ENCODE data around the gene MCF2L. TPM values are rescaled to one million over a fixed set of nuclear protein-coding genes. Genes with fewer than 3 reads are reported as not detected.

MCF2L gene
- total RNA-seq, 2 experiments from 2014 or later = 2.8 to 16.4 TPM

GRCh38 chr13:113013878-113014751 lies 45.1 kb downstream of the MCF2L start:
- no peaks in the 10 kb centered on the region for H3K9me2 ChIP-seq (ENCODE audit: insufficient read depth, low read length)
- no peaks in the 10 kb centered on the region for H3K79me2 ChIP-seq (ENCODE audit: insufficient read depth, low read depth, low read length)
- no peak overlapping the region for H2AFZ ChIP-seq (ENCODE audit: low read length)
- H3K4me1 ChIP-seq (ENCODE audit: insufficient read depth, low read length, poor library complexity, severe bottlenecking) = no peaks in the 10 kb centered on the region
- no peaks in the 10 kb centered on the region for H3K36me3 ChIP-seq (ENCODE audit: insufficient read depth, low read length)
- no peak for DNase-seq (ENCODE audit: low spot score)
- no peaks in the 10 kb centered on the region for H4K20me1 ChIP-seq (ENCODE audit: insufficient read depth, low read length)
- H3K4me2 ChIP-seq (ENCODE audit: low read length) = no peak overlapping the region
- no TSS peak for BruUV-seq (replicated peaks)
- no peaks in the 10 kb centered on the region for H3K9me3 ChIP-seq (ENCODE audit: low read length)
- no peak overlapping the region for H3K27ac ChIP-seq (ENCODE audit: low read depth, low read length, poor library complexity, severe bottlenecking)
- CTCF ChIA-PET (ENCODE audit: unreplicated experiment) = no interaction called here
- intact Hi-C loops (cut with micrococcal nuclease; ENCODE audit: unreplicated experiment) = no loop called here
- POLR2A ChIA-PET = no interaction called here
- TF ChIP-seq CTCF (conservative IDR thresholded peaks at IDR 0.05; ENCODE audit: low read length) (no peak), EZH2phosphoT487 (IDR thresholded peaks at IDR 0.05; ENCODE audit: borderline replicate concordance, low read depth, low read length) (no peak)
- H3K4me3 ChIP-seq (ENCODE audit: low read depth, low read length, poor library complexity, severe bottlenecking) = no peak overlapping the region

GRCh38 chr13:113014752-113015745 lies 46.0 kb downstream of the MCF2L start:
- no peak overlapping the region for H2AFZ ChIP-seq (ENCODE audit: low read length)
- H3K4me2 ChIP-seq (ENCODE audit: low read length) = no peak overlapping the region
- no peak overlapping the region for H3K27ac ChIP-seq (ENCODE audit: low read depth, low read length, poor library complexity, severe bottlenecking)
- no TSS peak for BruUV-seq (replicated peaks)
- no peaks in the 10 kb centered on the region for H3K79me2 ChIP-seq (ENCODE audit: insufficient read depth, low read depth, low read length)
- H3K9me3 ChIP-seq (ENCODE audit: low read length) = no peaks in the 10 kb centered on the region
- ChIA-PET POLR2A (no interaction called here), CTCF (ENCODE audit: unreplicated experiment) (no interaction called here)
- no peaks in the 10 kb centered on the region for H3K36me3 ChIP-seq (ENCODE audit: insufficient read depth, low read length)
- intact Hi-C loops (cut with micrococcal nuclease; ENCODE audit: unreplicated experiment) = no loop called here
- no peak for DNase-seq (ENCODE audit: low spot score)
- no peak overlapping the region for H3K4me3 ChIP-seq (ENCODE audit: low read depth, low read length, poor library complexity, severe bottlenecking)
- TF ChIP-seq EZH2phosphoT487 (IDR thresholded peaks at IDR 0.05; ENCODE audit: borderline replicate concordance, low read depth, low read length) (no peak), CTCF (conservative IDR thresholded peaks at IDR 0.05; ENCODE audit: low read length) (no peak)
- no peaks in the 10 kb centered on the region for H3K4me1 ChIP-seq (ENCODE audit: insufficient read depth, low read length, poor library complexity, severe bottlenecking)
- H4K20me1 ChIP-seq (ENCODE audit: insufficient read depth, low read length) = no peaks in the 10 kb centered on the region
- H3K9me2 ChIP-seq (ENCODE audit: insufficient read depth, low read length) = no peaks in the 10 kb centered on the region

Data from OCI-LY7 (cell line).